WERI-Rb-1 (cell line): ENCODE data around the gene BDH1.

Experiments
- DNase-seq: peaks from one replicate; pipeline ENCODE4 v3.0.0-alpha.2; 2020
- H3K27ac ChIP-seq: fragments of 250-450 bp; sonication (Bioruptor Pico); 2 replicates; pipeline ENCODE4 v1.5.1; 2020; ENCODE audit warnings: mild to moderate bottlenecking, moderate library complexity
- H3K27me3 ChIP-seq: fragments of 250-450 bp; sonication (Bioruptor Pico); 2 replicates; pipeline ENCODE4 v1.5.1; 2021; ENCODE audit warnings: mild to moderate bottlenecking, low read depth, moderate library complexity; ENCODE audit not compliant: insufficient read depth, severe bottlenecking
- H3K36me3 ChIP-seq: fragments of 250-450 bp; sonication (Bioruptor Pico); 2 replicates; pipeline ENCODE4 v1.5.1; 2020; ENCODE audit warnings: mild to moderate bottlenecking, moderate library complexity
- H3K4me3 ChIP-seq: 2 replicates; pipeline ENCODE4 v1.5.1; 2011; ENCODE audit warnings: low read depth, mild to moderate bottlenecking, control low read depth, low read length
- H3K9me3 ChIP-seq: fragments of 250-450 bp; sonication (Bioruptor Pico); 2 replicates; pipeline ENCODE4 v1.5.1; 2021; ENCODE audit warnings: mild to moderate bottlenecking, moderate library complexity; ENCODE audit not compliant: severe bottlenecking
- TF ChIP-seq, protein P1 (sequence below): IDR thresholded peaks from 2 replicates; pipeline ENCODE4 v1.5.1; 2011; ENCODE audit warnings: low read depth, mild to moderate bottlenecking, control low read depth, inconsistent platforms, low read length

BDH1 gene

DNA sequence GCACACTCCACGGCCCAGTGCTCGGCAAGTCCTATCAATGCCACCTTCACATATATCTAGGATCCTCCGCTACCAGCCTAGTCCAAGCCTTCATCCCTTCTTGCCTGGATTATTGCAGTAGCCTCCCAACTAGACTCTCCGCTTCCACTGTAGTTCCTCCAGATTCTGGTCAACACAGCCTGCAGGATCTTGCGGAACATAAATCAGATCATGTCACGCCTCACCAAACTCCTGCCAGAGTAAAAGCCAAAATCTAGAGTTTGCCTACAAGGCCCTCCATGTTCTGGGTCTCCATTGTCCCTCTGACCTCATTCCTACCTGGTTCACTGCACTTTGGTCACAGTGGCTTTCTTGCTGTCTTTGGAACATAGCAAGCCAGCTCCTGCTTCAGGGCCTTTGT is 3.6 kb downstream of the BDH1 start:
- Histone ChIP-seq H3K9me3 (no peaks in the 10 kb centered on the region), H3K27me3 (no peaks in the 10 kb centered on the region), H3K4me3 (no peak overlapping the region), H3K27ac (no peak overlapping the region), H3K36me3 (no peaks in the 10 kb centered on the region)
- no peak for DNase-seq
- TF ChIP-seq, protein P1, sequence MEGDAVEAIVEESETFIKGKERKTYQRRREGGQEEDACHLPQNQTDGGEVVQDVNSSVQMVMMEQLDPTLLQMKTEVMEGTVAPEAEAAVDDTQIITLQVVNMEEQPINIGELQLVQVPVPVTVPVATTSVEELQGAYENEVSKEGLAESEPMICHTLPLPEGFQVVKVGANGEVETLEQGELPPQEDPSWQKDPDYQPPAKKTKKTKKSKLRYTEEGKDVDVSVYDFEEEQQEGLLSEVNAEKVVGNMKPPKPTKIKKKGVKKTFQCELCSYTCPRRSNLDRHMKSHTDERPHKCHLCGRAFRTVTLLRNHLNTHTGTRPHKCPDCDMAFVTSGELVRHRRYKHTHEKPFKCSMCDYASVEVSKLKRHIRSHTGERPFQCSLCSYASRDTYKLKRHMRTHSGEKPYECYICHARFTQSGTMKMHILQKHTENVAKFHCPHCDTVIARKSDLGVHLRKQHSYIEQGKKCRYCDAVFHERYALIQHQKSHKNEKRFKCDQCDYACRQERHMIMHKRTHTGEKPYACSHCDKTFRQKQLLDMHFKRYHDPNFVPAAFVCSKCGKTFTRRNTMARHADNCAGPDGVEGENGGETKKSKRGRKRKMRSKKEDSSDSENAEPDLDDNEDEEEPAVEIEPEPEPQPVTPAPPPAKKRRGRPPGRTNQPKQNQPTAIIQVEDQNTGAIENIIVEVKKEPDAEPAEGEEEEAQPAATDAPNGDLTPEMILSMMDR = no peak

DNA sequence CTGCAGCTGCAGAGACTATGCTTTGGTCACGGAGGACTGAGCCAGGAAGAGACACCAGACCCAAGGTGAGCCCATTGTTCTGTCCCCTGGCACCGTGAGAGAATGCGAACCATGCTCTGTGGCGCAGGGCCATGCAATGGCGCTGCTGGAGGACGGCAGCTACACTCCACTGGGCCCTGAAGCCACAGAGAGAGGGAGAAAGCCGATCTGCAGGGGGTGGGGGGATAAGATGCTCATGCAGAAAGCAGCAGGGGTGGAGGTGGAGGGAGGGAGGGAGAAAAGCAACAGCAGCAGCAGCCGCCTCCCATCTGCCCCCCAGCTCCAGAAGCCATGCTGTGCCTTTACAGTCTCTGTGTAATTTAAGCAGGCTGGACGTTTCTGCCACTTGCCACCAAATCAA is 5.3 kb downstream of the BDH1 start:
- Histone ChIP-seq H3K36me3 (no peaks in the 10 kb centered on the region), H3K27ac (no peak overlapping the region)

DNA sequence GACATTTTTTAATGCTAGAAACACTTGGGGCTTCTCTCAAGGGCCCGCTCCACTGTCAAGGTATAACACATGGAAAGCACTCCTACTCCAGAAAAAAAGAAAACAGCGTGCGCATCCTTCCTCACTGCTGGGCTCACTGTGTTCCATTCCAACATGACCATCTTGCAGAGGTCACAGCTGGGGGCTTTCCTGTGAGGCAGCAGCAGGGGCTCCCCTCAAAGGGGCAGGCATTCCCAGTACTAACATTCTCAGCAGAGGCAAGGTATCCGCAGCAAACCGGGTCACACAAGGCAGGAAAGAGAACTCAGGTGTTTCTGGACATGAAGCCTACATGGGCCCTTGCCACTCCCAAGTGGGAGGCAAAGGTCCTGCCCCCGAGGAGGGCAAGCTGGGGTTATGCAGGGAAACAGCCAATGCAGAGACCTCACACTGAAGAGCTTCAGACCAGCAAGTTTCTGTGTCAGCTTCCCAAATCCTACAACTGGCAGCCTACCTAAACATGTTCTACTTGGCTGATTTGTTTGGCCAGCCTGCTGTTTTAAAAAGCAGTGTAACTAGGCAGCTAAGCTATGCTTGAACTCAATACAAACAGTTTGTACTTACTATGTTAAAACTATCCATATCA is 6.4 kb downstream of the BDH1 start:
- Histone ChIP-seq H3K36me3 (no peaks in the 10 kb centered on the region; the same call in 1 of the 2 replicates), H3K4me3 (no peak overlapping the region), H3K9me3 (no peaks in the 10 kb centered on the region), H3K27me3 (no peaks in the 10 kb centered on the region), H3K27ac (no peak overlapping the region)
- TF ChIP-seq, protein P1 = no peak
- no peak for DNase-seq

More for the DNA sequence above, 5.3 kb downstream of the BDH1 start:
- Histone ChIP-seq H3K27me3 (no peaks in the 10 kb centered on the region), H3K9me3 (no peaks in the 10 kb centered on the region), H3K4me3 (no peak overlapping the region)
- DNase-seq = no peak
- TF ChIP-seq, protein P1 = no peak

- no peak overlapping the region for H3K4me3 ChIP-seq
- no peaks in the 10 kb centered on the region; the same call in 1 of the 2 replicates for H3K36me3 ChIP-seq
- peak overlapping the region; percentile 54 for H3K27ac ChIP-seq
- TF ChIP-seq, protein P1 = peak; percentile 53
- DNase-seq = peak; percentile 68
- no peaks in the 10 kb centered on the region for H3K9me3 ChIP-seq
- no peaks in the 10 kb centered on the region for H3K27me3 ChIP-seq
These were observed 8.3 kb downstream of the BDH1 start for GRCh38 chr3:197547306-197548011.

- TF ChIP-seq, protein P1 = no peak
- DNase-seq = no peak
- H3K9me3 ChIP-seq = no peaks in the 10 kb centered on the region
- no peak overlapping the region for H3K27ac ChIP-seq
- no peaks in the 10 kb centered on the region for H3K27me3 ChIP-seq
- no peak overlapping the region for H3K4me3 ChIP-seq
- no peaks in the 10 kb centered on the region; the same call in 1 of the 2 replicates for H3K36me3 ChIP-seq
These were observed 9.3 kb downstream of the BDH1 start for GRCh38 chr3:197546307-197547085.
